SK-N-SH (cell line): ENCODE measurements around the gene RNF126. TPM values are rescaled to one million over a fixed set of nuclear protein-coding genes. Genes with fewer than 3 reads are reported as not detected.

Source experiments
- CTCF ChIA-PET: fragments of 300-600, 350-600 bp; formaldehyde crosslinking; extraction: SDS; loops from one replicate; lab custom pipeline; 2021; lab: Yijun Ruan, JAX
- POLR2A ChIA-PET: fragments of 350-600 bp; sonication (Branson Sonifier 250); formaldehyde crosslinking; extraction: SDS; loops from one replicate; lab custom pipeline; 2020; ENCODE audit warnings: antibody characterized with exemption, inconsistent platforms; lab: Yijun Ruan, JAX
- DNase-seq: peaks from one replicate; pipeline ENCODE4 v3.0.0; 2012
- H2AFZ ChIP-seq: fragments of 200-600 bp; sonication (generic); 2 replicates; pipeline ENCODE4 v1.8.1; 2016; ENCODE audit warnings: antibody characterized with exemption, mild to moderate bottlenecking, low read depth
- H3F3A ChIP-seq: fragments of 200-600 bp; sonication (generic); replicated peaks from 2 replicates; pipeline ENCODE3; 2016; ENCODE audit warnings: antibody characterized with exemption, mild to moderate bottlenecking; ENCODE audit not compliant: insufficient read depth
- H3K27ac ChIP-seq, 2 experiments: fragments of 200-500 bp in 1 of 2; fragments of 200-600 bp in 1 of 2; sonication (Bioruptor generic) in 1 of 2; sonication (generic), shearing (Covaris generic) in 1 of 2; 2 replicates each; pipeline versions ENCODE4 v1.5.1 to v1.6.1; 2014 to 2016; ENCODE audit warnings: low read depth in 2 of 2, inconsistent platforms in 1 of 2, low read length in 1 of 2, mild to moderate bottlenecking in 1 of 2, mixed read lengths in 1 of 2
- H3K27me3 ChIP-seq: fragments of 200-600 bp; sonication (generic), shearing (Covaris generic); 2 replicates; pipeline ENCODE4 v1.6.1; 2016; ENCODE audit warnings: mixed run types; ENCODE audit not compliant: insufficient read depth
- H3K36me3 ChIP-seq, 2 experiments: fragments of 200-500 bp in 1 of 2; fragments of 200-600 bp in 1 of 2; sonication (Bioruptor generic) in 1 of 2; sonication (generic) in 1 of 2; replicated peaks in 1 of 2; 2 replicates each; pipeline versions ENCODE3 to v1.5.1; 2014 to 2016; ENCODE audit warnings: low read length in 1 of 2, mild to moderate bottlenecking in 1 of 2; ENCODE audit not compliant: insufficient read depth in 2 of 2, control insufficient read depth in 1 of 2
- H3K4me1 ChIP-seq, 2 experiments: fragments of 200-500 bp in 1 of 2; fragments of 200-600 bp in 1 of 2; sonication (Bioruptor generic) in 1 of 2; sonication (generic), shearing (Covaris generic) in 1 of 2; 2 replicates each; pipeline versions ENCODE4 v1.5.1 to v1.6.1; 2014 to 2016; ENCODE audit warnings: low read depth in 1 of 2, low read length in 1 of 2, mixed run types in 1 of 2; ENCODE audit not compliant: insufficient read depth in 2 of 2, control insufficient read depth in 1 of 2
- H3K4me2 ChIP-seq: fragments of 200-600 bp; sonication (generic), shearing (Covaris generic); 2 replicates; pipeline ENCODE4 v1.6.1; 2017; ENCODE audit warnings: mixed run types
- H3K4me3 ChIP-seq, 2 experiments: fragments of 200-500 bp in 1 of 2; fragments of 200-600 bp in 1 of 2; sonication (Bioruptor generic) in 1 of 2; sonication (generic), shearing (Covaris generic) in 1 of 2; 2 replicates each; pipeline versions ENCODE4 v1.5.1 to v1.8.1; 2014 to 2016; ENCODE audit warnings: low read depth in 2 of 2, inconsistent platforms in 1 of 2, low read length in 1 of 2, mild to moderate bottlenecking in 1 of 2, mixed read lengths in 1 of 2, moderate library complexity in 1 of 2
- H3K79me2 ChIP-seq: fragments of 200-600 bp; sonication (generic); 2 replicates; pipeline ENCODE4 v1.8.1; 2017; ENCODE audit warnings: mild to moderate bottlenecking; ENCODE audit not compliant: insufficient read depth
- H3K9ac ChIP-seq: fragments of 200-600 bp; sonication (generic); 2 replicates; pipeline ENCODE4 v1.6.1; 2017; ENCODE audit warnings: mixed run types
- H3K9me2 ChIP-seq: fragments of 200-600 bp; sonication (generic); 2 replicates; pipeline ENCODE4 v1.6.1; 2017; ENCODE audit warnings: mixed run types
- H3K9me3 ChIP-seq: fragments of 200-600 bp; sonication (generic); 2 replicates; pipeline ENCODE4 v1.6.1; 2017; ENCODE audit warnings: mixed run types, mild to moderate bottlenecking, moderate library complexity
- H4K20me1 ChIP-seq: fragments of 200-600 bp; sonication (generic); 2 replicates; pipeline ENCODE4 v1.6.1; 2017; ENCODE audit warnings: mild to moderate bottlenecking, mixed run types; ENCODE audit not compliant: insufficient read depth
- ELF1 ChIP-seq: IDR thresholded peaks from 2 replicates; pipeline ENCODE4 v1.4.0; 2012
- EP300 ChIP-seq, 2 experiments: IDR thresholded peaks; 2 replicates each; pipeline versions ENCODE4 v1.4.0 to v1.6.1; 2012; ENCODE audit warnings: borderline replicate concordance in 1 of 2, low read depth in 1 of 2, low read length in 1 of 2
- EZH2phosphoT487 ChIP-seq: fragments of 200-600 bp; sonication (generic); IDR thresholded peaks from 2 replicates; pipeline ENCODE4 v1.6.1; 2017; ENCODE audit warnings: low read depth, mixed run types, mild to moderate bottlenecking, antibody characterized with exemption, moderate library complexity, borderline replicate concordance
- FOXM1 ChIP-seq: IDR thresholded peaks from 2 replicates; pipeline ENCODE4 v1.4.0; 2012; ENCODE audit warnings: low read depth, mild to moderate bottlenecking
- GATA2 ChIP-seq: sonication (generic); formaldehyde crosslinking; IDR thresholded peaks from 2 replicates; pipeline ENCODE4 v1.5.0; 2020; ENCODE audit warnings: mild to moderate bottlenecking, missing genetic modification reagents
- MEF2A ChIP-seq: IDR thresholded peaks from 2 replicates; pipeline ENCODE4 v1.4.0; 2012; ENCODE audit warnings: low read depth, borderline replicate concordance
- NFIC ChIP-seq: IDR thresholded peaks from 2 replicates; pipeline ENCODE4 v1.4.0; 2012; ENCODE audit warnings: borderline replicate concordance
- POLR2AphosphoS5 ChIP-seq: IDR thresholded peaks from 2 replicates; pipeline ENCODE4 v1.6.1; 2012; ENCODE audit warnings: low read depth, low read length
- RXRA ChIP-seq: IDR thresholded peaks from 2 replicates; pipeline ENCODE4 v1.4.0; 2012; ENCODE audit warnings: low read depth, mild to moderate bottlenecking, borderline replicate concordance
- SIN3A ChIP-seq: IDR thresholded peaks from 2 replicates; pipeline ENCODE4 v1.6.1; 2012; ENCODE audit warnings: low read depth, mild to moderate bottlenecking, low read length, moderate library complexity, borderline replicate concordance
- SMC3 ChIP-seq: IDR thresholded peaks from 2 replicates; pipeline ENCODE4 v1.6.1; 2012; ENCODE audit warnings: low read depth, low read length, improper control_type of control experiment
- TEAD4 ChIP-seq: IDR thresholded peaks from 2 replicates; pipeline ENCODE4 v1.4.0; 2012; ENCODE audit warnings: mild to moderate bottlenecking, borderline replicate concordance; ENCODE audit not compliant: insufficient read depth
- WGBS: methylation state at CpG from one replicate; pipeline ENCODE4 v1.1.6; 2017; ENCODE audit warnings: low lambda C conversion rate; 5-methylcytosine and 5-hydroxymethylcytosine counted together
- polyA plus RNA-seq, 3 experiments: library from polyadenylated mRNA; depleted of rRNA; stranded (reverse); fragments of >200 nt; gene quantifications; 2 replicates each; pipeline ENCODE4 v1.2.3, GENCODE V29; 2012
- TF ChIP-seq, protein P1 (sequence below): IDR thresholded peaks from 2 replicates; pipeline ENCODE4 v1.4.0; 2012; ENCODE audit warnings: low read depth, borderline replicate concordance
- TF ChIP-seq, protein P2 (sequence below): fragments of 150-350 bp; IDR thresholded peaks from 2 replicates; pipeline ENCODE4 v1.6.1; 2016; ENCODE audit warnings: mild to moderate bottlenecking, low read depth, low read length
- TF ChIP-seq, protein P3 (sequence below): IDR thresholded peaks from 2 replicates; pipeline ENCODE4 v1.4.0; 2012; ENCODE audit warnings: low read depth, borderline replicate concordance
- TF ChIP-seq, protein P4 (sequence below): fragments of 150-350 bp; IDR thresholded peaks from 2 replicates; pipeline ENCODE4 v1.6.1; 2017; ENCODE audit warnings: antibody characterized with exemption, low read length, low read depth, borderline replicate concordance
- TF ChIP-seq, protein P5 (sequence below): IDR thresholded peaks from 2 replicates; pipeline ENCODE4; 2012

Gene RNF126
- polyA plus RNA-seq, 1 of the 3 experiments (the other 2 are of a cell fraction), result 12.9 TPM

DNA sequence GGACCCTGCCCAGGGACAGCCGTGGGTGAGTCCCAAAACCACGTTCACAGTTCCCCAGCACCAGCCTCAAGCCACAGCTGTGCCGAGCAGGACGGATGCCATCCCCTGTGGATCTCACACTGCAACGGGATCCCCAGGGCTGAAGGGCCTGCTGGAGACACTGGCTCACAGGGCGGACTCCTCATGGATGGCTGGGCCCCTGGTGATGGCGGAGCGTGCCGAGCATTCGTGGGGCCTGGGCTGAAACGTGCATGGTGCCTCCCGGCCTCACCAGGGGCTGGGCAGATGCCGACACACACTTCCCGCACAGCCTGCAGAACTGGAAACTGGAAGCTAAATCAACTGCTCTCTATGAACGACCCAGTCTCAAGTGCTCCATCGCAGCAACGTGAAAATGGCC lies 9.6 kb downstream of the RNF126 start:
- DNase-seq, result no peak
- CTCF ChIA-PET, result no interaction called here
- no peak overlapping the region for H3K4me2 ChIP-seq
- TF ChIP-seq EP300 (IDR thresholded peaks at IDR 0.05; ENCODE audit: borderline replicate concordance in 1 of 2, low read depth in 1 of 2, low read length in 1 of 2) (no peak), SMC3 (no peak), SIN3A (no peak), EZH2phosphoT487 (no peak), POLR2AphosphoS5 (no peak), GATA2 (CRISPR knock-in tag) (no peak), MEF2A (no peak), TEAD4 (no peak), ELF1 (no peak), NFIC (no peak), FOXM1 (no peak), RXRA (no peak)
- TF ChIP-seq, protein P1, sequence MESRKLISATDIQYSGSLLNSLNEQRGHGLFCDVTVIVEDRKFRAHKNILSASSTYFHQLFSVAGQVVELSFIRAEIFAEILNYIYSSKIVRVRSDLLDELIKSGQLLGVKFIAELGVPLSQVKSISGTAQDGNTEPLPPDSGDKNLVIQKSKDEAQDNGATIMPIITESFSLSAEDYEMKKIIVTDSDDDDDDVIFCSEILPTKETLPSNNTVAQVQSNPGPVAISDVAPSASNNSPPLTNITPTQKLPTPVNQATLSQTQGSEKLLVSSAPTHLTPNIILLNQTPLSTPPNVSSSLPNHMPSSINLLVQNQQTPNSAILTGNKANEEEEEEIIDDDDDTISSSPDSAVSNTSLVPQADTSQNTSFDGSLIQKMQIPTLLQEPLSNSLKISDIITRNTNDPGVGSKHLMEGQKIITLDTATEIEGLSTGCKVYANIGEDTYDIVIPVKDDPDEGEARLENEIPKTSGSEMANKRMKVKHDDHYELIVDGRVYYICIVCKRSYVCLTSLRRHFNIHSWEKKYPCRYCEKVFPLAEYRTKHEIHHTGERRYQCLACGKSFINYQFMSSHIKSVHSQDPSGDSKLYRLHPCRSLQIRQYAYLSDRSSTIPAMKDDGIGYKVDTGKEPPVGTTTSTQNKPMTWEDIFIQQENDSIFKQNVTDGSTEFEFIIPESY, result no peak
- TF ChIP-seq, protein P2, sequence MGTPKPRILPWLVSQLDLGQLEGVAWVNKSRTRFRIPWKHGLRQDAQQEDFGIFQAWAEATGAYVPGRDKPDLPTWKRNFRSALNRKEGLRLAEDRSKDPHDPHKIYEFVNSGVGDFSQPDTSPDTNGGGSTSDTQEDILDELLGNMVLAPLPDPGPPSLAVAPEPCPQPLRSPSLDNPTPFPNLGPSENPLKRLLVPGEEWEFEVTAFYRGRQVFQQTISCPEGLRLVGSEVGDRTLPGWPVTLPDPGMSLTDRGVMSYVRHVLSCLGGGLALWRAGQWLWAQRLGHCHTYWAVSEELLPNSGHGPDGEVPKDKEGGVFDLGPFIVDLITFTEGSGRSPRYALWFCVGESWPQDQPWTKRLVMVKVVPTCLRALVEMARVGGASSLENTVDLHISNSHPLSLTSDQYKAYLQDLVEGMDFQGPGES, result no peak
- H3K4me1 ChIP-seq, result no peaks in the 10 kb centered on the region; a peak in 1 of 4 replicates
- no peak overlapping the region for H3K27ac ChIP-seq
- no peaks in the 10 kb centered on the region for H3F3A ChIP-seq
- H2AFZ ChIP-seq, result no peak overlapping the region
- H3K4me3 ChIP-seq, result no peak overlapping the region
- 98% methylated on average over 10 of the region's 17 CpGs for WGBS
- POLR2A ChIA-PET, result no interaction called here
- H4K20me1 ChIP-seq, result peaks cover 66% of the 10 kb centered on the region
- H3K27me3 ChIP-seq, result no peaks in the 10 kb centered on the region
- H3K9me2 ChIP-seq, result no peaks in the 10 kb centered on the region
- no peak overlapping the region for H3K9ac ChIP-seq
- H3K9me3 ChIP-seq, result no peaks in the 10 kb centered on the region
- H3K36me3 ChIP-seq, result peaks cover 0 to 33% of the 10 kb centered on the region in 2 experiments
- peaks cover 69% of the 10 kb centered on the region for H3K79me2 ChIP-seq

DNA sequence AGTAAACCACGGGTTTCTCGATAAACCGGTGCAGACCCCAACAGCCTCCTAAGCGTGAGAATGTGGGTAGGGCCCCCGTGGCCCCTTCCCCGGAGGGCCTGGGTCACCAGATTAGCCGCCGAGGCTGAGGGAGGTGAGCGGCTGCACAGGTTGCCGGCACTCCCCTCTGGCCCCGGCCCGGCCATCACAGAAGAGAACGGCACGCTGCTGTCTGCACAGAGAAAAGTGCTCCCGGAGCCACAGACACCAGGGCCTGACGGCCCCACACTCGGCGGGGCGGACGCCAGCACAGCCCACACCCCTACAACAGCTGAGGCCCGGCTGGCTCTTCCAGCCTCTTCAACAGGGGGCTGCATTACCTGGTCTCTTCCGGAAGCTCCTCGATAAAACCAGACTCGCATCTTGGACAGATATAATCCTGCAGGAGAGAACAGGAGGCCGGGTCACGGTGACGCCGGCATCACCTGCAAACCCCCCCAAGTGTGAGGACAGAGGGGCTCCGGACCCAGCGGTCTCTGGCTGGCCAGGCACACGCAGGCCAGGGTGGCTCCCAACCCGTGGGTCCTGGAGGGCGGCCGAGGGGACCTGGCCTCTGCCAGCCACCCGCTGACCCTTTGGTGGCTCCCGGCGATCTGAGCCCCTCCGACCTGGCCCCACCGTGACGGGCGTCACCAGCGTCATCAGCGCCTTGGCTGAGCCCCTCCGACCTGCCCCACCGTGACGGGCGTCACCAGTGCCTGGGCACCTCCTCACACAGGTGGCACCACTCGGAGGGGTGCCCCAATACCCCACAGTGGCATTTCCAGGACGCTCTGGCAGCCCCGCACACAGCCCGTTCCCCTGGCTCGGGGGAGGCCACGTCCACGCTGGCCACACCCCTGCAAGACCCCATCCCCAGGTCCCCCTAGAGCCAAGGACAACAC lies 10.3 kb downstream of the RNF126 start:
- Histone ChIP-seq H3K4me1 (no peaks in the 10 kb centered on the region), H3F3A (no peaks in the 10 kb centered on the region), H3K9me3 (no peaks in the 10 kb centered on the region), H3K9ac (no peak overlapping the region), H3K36me3 (peaks cover 0 to 36% of the 10 kb centered on the region in 2 experiments), H3K27me3 (no peaks in the 10 kb centered on the region), H3K9me2 (no peaks in the 10 kb centered on the region), H3K79me2 (peaks cover 62% of the 10 kb centered on the region), H3K27ac (no peak overlapping the region), H4K20me1 (peaks cover 59% of the 10 kb centered on the region), H3K4me3 (no peak overlapping the region), H2AFZ (no peak overlapping the region), H3K4me2 (no peak overlapping the region)
- POLR2A ChIA-PET, result no interaction called here
- TF ChIP-seq, protein P3, sequence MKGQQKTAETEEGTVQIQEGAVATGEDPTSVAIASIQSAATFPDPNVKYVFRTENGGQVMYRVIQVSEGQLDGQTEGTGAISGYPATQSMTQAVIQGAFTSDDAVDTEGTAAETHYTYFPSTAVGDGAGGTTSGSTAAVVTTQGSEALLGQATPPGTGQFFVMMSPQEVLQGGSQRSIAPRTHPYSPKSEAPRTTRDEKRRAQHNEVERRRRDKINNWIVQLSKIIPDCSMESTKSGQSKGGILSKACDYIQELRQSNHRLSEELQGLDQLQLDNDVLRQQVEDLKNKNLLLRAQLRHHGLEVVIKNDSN, result no peak
- no peak for TF ChIP-seq GATA2 (CRISPR knock-in tag)
- TF ChIP-seq, protein P4, sequence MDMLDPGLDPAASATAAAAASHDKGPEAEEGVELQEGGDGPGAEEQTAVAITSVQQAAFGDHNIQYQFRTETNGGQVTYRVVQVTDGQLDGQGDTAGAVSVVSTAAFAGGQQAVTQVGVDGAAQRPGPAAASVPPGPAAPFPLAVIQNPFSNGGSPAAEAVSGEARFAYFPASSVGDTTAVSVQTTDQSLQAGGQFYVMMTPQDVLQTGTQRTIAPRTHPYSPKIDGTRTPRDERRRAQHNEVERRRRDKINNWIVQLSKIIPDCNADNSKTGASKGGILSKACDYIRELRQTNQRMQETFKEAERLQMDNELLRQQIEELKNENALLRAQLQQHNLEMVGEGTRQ, result no peak
- TF ChIP-seq, protein P5, sequence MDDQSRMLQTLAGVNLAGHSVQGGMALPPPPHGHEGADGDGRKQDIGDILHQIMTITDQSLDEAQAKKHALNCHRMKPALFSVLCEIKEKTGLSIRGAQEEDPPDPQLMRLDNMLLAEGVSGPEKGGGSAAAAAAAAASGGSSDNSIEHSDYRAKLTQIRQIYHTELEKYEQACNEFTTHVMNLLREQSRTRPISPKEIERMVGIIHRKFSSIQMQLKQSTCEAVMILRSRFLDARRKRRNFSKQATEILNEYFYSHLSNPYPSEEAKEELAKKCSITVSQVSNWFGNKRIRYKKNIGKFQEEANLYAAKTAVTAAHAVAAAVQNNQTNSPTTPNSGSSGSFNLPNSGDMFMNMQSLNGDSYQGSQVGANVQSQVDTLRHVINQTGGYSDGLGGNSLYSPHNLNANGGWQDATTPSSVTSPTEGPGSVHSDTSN, result no peak
- 95% methylated on average over 11 of the region's 54 CpGs for WGBS
- no peak for DNase-seq
- CTCF ChIA-PET, result no interaction called here
